Thymus (tissue), 11 donors: ENCODE results near the gene MAP3K3. TPM values are rescaled to one million over a fixed set of nuclear protein-coding genes. Genes with fewer than 3 reads are reported as not detected.

ENCODE experiments used
- DNase-seq, 9 donors: peaks; one replicate each; pipeline ENCODE4 v3.0.0-alpha.2; 2013; ENCODE audit warnings: low spot score in 9 of 9, low read depth in 6 of 9, missing footprints in 1 of 9
- H3K27ac ChIP-seq, 2 donors: one replicate each; pipeline ENCODE4 v1.5.1; 2013; ENCODE audit warnings: control low read depth in 1 of 2, low read depth in 1 of 2, low read length in 1 of 2, mild to moderate bottlenecking in 1 of 2, moderate library complexity in 1 of 2
- H3K27me3 ChIP-seq, 2 donors: one replicate each; pipeline ENCODE4 v1.5.1; 2013; ENCODE audit warnings: low read length in 1 of 2; ENCODE audit not compliant: control insufficient read depth in 2 of 2, insufficient read depth in 1 of 2
- H3K36me3 ChIP-seq, 2 donors: one replicate each; pipeline ENCODE4 v1.5.1; 2013; ENCODE audit warnings: low read length in 1 of 2, mild to moderate bottlenecking in 1 of 2, moderate library complexity in 1 of 2; ENCODE audit not compliant: control insufficient read depth in 2 of 2, insufficient read depth in 2 of 2
- H3K4me1 ChIP-seq, 2 donors: one replicate each; pipeline ENCODE4 v1.5.1; 2013; ENCODE audit warnings: low read length in 2 of 2; ENCODE audit not compliant: control insufficient read depth in 2 of 2, insufficient read depth in 2 of 2
- H3K4me3 ChIP-seq, 2 donors: one replicate each; pipeline ENCODE4 v1.5.1; 2013; ENCODE audit warnings: low read length in 2 of 2, control low read depth in 1 of 2, mild to moderate bottlenecking in 1 of 2
- H3K9me3 ChIP-seq, 2 donors: one replicate each; pipeline ENCODE4 v1.5.1; 2013; ENCODE audit warnings: low read length in 1 of 2, mild to moderate bottlenecking in 1 of 2; ENCODE audit not compliant: control insufficient read depth in 2 of 2, insufficient read depth in 1 of 2
- WGBS: extraction: QIAGEN DNeasy Blood & Tissue Kit; methylation state at CpG from one replicate; pipeline ENCODE4 v1.1.7; 2013; 5-methylcytosine and 5-hydroxymethylcytosine counted together
- polyA plus RNA-seq: library from polyadenylated mRNA; stranded (reverse); fragments of 200-250 nt; gene quantifications from one replicate; pipeline ENCODE4 v1.2.3, GENCODE V29; 2013
- total RNA-seq: library from RNA; stranded (reverse); fragments of 120-200 nt; gene quantifications from one replicate; pipeline ENCODE4 v1.2.4, GENCODE V29; 2013
- donor health status: healthy.

The MAP3K3 gene
- total and polyA plus RNA-seq, 2 donors, result 15.5 to 21.0 TPM

DNA sequence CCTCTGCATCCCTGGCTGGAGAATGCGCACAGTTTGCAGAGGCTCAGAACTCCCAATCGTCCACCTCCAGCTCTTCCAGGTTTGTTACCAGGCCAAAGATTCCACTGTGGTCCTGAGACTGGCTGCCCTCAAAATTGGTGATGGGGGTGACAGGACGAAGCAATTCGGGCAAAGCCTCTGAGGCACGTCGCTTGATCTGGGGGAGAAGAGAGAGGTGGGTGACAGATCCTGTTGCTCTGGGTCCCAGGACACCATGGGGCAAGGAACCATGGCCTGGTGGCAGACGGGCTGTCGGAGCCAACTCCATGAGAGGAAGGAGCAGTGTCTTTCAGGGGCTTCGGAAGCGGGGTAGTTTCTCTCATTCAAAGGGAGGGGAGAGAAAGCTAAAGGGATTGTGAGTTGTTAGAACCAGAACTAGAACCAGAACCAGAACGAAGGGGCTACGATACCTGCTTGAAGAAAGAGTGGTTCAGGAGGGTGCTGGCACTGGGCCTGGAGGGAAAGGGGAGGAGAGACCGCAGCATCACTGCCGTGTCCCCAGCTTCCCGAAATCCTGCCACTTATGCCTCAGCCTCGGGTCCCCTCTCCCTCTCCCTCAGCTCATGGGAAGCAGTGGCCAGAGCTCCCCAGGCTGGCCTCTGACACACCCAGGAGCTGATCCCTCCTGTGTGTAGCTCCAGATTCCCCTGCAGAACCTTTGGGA is 81.5 kb downstream of the MAP3K3 start:
- Histone ChIP-seq H3K4me1 (peaks cover 29 to 59% of the 10 kb centered on the region in 2 donors), H3K27me3 (no peaks in the 10 kb centered on the region), H3K9me3 (peaks cover 0 to 13% of the 10 kb centered on the region in 2 donors), H3K36me3 (peaks cover 35 to 52% of the 10 kb centered on the region in 2 donors), H3K4me3 (no peak overlapping the region), H3K27ac (no peak overlapping the region)
- 94% methylated on average over 16 of the region's 16 CpGs for WGBS
- DNase-seq, result no peak

DNA sequence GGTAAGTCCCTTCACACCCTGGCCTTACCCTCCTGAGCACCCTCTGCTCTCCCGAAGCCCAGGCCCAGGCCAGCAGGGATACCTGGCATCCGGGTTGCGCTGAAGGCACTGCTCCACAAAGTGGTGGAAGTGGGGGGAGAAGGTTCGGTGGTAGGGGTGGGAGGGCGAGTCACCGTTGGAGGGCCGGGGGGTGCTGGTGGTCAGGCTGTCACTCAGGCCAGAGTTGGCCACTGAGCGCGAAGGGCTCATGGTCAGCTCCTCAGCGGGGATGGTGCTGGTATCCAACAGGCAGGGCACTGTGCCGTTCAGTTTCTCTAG is 82.0 kb downstream of the MAP3K3 start:
- Histone ChIP-seq H3K4me1 (peaks cover 29 to 55% of the 10 kb centered on the region in 2 donors), H3K27ac (no peak overlapping the region), H3K4me3 (no peak overlapping the region), H3K9me3 (peaks cover 0 to 13% of the 10 kb centered on the region in 2 donors), H3K27me3 (no peaks in the 10 kb centered on the region), H3K36me3 (peaks cover 34 to 53% of the 10 kb centered on the region in 2 donors)
- WGBS, result 97% methylated on average over 11 of the region's 11 CpGs
- no peak for DNase-seq

DNA sequence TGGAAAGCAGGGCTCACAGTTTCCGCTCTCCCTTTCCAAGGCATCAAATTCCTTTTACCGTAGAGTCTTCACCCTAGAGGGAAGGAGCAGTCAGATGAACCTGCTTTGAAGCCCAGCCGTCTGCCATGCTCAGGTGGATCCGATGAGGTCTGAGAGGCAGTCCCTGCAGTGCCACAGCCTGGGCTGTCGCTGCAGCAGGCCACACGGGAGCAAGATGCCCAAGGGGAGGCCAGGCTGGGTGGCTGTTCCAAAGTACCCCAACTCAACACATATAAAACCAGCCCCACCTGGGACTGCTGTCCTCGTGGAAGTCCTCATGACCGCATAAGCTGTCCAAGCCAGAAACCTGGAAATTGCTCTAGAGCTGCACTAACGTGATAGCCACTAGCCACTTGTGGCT is 82.6 kb downstream of the MAP3K3 start:
- DNase-seq, result no peak
- peaks cover 34 to 58% of the 10 kb centered on the region in 2 donors for H3K36me3 ChIP-seq
- peak overlapping the region; percentile 10 to 71 for H3K27ac ChIP-seq
- H3K27me3 ChIP-seq, result no peaks in the 10 kb centered on the region
- peaks cover 0 to 13% of the 10 kb centered on the region in 2 donors for H3K9me3 ChIP-seq
- WGBS, result 96% methylated on average over 9 of the region's 9 CpGs
- H3K4me1 ChIP-seq, result peaks cover 29 to 55% of the 10 kb centered on the region in 2 donors
- H3K4me3 ChIP-seq, result no peak overlapping the region

DNA sequence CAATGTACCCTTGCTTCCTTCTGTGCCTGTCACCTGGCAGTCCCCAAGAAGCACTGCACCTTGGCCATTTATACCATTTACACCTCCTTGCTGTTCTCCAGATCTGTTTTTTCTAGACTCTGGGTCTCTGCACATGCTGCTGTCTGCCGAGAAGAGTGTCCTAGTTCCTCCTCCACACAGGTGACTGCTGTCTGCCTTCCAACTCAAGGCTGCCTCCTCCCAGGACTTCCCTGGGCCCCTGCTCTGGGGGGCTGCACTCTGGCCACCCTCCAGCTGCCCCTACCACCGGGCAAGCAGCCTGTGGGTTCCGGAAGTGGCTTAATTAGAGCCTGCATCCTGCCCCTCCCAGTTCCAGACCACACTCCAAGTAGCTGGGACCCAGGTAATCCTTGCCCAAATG is 83.4 kb downstream of the MAP3K3 start:
- Histone ChIP-seq H3K4me1 (peaks cover 28 to 55% of the 10 kb centered on the region in 2 donors), H3K9me3 (peaks cover 0 to 13% of the 10 kb centered on the region in 2 donors), H3K4me3 (no peak overlapping the region), H3K27ac (peak overlapping the region; percentile 66 to 71), H3K36me3 (peaks cover 34 to 66% of the 10 kb centered on the region in 2 donors), H3K27me3 (no peaks in the 10 kb centered on the region)
- 36% methylated on average over 3 of the region's 3 CpGs for WGBS
- peak in 1 of 9 donors; percentile 34 for DNase-seq

DNA sequence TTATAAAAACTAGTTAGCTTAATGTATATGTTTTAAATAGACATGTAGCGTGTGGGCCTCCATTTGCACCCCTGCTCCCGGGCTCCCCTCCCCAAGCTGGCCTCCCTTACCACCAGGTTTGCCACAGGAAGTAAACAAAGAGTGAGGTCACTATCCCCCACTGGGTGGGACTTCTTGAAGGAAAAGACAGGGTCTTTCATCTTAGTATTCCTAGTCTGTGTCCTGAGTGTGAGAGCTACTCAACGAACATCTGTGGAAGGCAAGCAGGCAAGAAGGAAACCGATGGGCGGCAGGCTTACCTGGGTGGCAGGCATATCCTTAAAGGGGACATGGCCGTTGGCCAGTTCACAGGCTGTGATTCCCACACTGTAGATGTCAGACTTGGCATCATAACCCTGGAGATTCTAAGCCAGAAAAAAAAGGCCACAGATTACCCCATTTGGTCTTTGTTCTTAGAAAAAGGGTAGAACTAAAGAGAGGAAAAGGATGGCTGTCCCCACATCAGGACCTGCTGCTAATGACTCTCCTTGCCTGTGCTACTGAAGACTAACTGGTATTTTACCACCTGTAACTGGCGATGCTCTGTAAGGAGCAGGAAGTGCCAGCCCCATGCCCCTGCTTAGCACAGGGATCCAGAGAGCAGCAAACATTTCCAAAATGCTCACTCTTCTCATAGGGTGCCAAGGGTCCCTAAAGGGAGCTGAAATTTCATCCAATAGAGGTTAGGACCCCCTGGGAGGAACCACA is 84.3 kb downstream of the MAP3K3 start:
- DNase-seq, result peak in 1 of 9 donors; percentile 38

DNA sequence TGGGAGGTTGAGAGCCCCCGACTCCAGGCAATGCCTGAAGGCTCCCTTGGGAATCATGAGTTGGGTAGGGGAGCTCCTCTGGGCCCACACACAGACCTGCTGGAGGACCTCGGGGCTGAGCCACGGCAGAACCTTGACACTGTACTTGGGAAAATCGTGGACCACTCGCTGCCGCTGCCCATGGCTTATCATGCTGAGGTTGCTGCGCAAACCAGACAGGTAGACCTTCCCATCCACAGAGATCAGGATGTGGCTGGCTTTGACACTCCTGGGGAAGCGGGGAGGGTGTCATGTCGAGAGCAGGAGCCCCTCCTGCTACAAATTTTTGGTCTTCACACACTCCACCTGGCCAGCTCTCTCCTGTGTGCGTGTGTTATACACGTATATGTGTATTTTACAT is 84.9 kb downstream of the MAP3K3 start:
- 93% methylated on average over 11 of the region's 11 CpGs for WGBS
- H3K36me3 ChIP-seq, result peaks cover 40 to 73% of the 10 kb centered on the region in 2 donors

More for the DNA sequence above, 84.3 kb downstream of the MAP3K3 start:
- Histone ChIP-seq H3K4me1 (peaks cover 19 to 46% of the 10 kb centered on the region in 2 donors), H3K36me3 (peaks cover 34 to 67% of the 10 kb centered on the region in 2 donors), H3K27ac (peak overlapping the region in 1 of 2 donors; percentile 54), H3K4me3 (no peak overlapping the region), H3K27me3 (no peaks in the 10 kb centered on the region), H3K9me3 (peaks cover 0 to 5% of the 10 kb centered on the region in 2 donors)
- 68% methylated on average over 7 of the region's 7 CpGs for WGBS

DNA sequence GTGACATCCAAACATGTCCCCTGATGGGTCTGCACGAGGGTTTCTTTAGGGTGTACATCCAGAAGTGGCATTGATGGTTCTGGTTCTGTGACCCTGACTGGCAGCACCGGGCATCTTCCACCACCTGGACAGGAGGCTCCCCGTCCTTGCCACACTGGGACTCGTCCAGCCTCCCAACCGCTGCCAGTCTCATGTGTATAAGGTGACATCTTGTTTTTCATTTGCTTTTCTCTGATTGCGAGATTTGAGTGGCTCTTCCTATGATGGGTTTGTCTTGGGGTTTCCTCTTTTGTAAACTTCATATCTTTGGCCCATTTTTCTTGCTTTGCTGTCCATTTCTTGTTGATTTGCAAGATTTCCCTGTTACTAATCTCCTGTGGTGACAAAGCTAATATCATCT is 86.9 kb downstream of the MAP3K3 start:
- no peak overlapping the region for H3K4me3 ChIP-seq
- no peak for DNase-seq
- peaks cover 0 to 3% of the 10 kb centered on the region in 2 donors for H3K9me3 ChIP-seq
- peaks cover 34 to 67% of the 10 kb centered on the region in 2 donors for H3K36me3 ChIP-seq
- peaks cover 12 to 26% of the 10 kb centered on the region in 2 donors for H3K4me1 ChIP-seq
- no peaks in the 10 kb centered on the region for H3K27me3 ChIP-seq
- 97% methylated on average over 6 of the region's 6 CpGs for WGBS
- no peak overlapping the region for H3K27ac ChIP-seq

More for the DNA sequence above, 84.9 kb downstream of the MAP3K3 start:
- peaks cover 15 to 40% of the 10 kb centered on the region in 2 donors for H3K4me1 ChIP-seq
- no peaks in the 10 kb centered on the region for H3K27me3 ChIP-seq
- no peak for DNase-seq
- H3K9me3 ChIP-seq, result peaks cover 0 to 3% of the 10 kb centered on the region in 2 donors
- H3K27ac ChIP-seq, result peak overlapping the region in 1 of 2 donors; percentile 54
- no peak overlapping the region for H3K4me3 ChIP-seq

DNA sequence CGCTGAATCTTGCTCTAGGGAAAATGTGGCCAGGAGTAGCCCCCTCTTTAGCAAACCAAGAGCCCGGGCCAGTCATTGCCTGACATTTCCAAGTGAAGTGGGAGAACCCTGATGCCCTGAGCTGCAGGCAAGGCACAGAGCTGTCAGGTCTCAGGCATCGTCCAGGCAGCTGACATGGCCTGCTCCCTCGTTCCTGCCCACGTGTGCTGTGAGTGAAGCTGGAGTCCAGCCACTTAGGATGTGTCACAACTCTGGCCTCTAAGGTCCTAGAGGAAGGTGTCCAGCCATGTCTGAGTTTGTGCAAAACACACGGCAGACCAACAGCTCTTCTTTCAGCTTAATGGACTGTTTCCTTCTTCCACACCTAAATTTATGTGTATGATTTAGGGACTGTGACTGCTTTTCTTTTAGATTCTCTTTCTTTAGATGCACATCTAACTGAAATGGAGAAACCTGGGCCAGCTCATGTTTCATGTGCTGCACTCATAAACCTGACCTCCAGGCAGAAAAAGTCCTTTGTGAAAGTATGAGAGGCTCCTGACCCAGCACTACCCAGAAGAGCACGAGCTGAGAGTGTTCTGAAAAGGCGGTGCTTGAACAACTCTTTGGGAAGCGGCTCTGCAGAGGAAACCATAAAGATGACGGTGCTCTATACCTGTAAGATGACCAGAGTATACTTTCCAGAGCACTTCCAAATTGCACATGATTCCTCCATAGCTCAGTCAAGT is 92.5 kb downstream of the MAP3K3 start:
- WGBS, result 96% methylated on average over 10 of the region's 10 CpGs
- Histone ChIP-seq H3K4me3 (no peak overlapping the region), H3K36me3 (peaks cover 13 to 46% of the 10 kb centered on the region in 2 donors), H3K9me3 (no peaks in the 10 kb centered on the region), H3K4me1 (no peaks in the 10 kb centered on the region), H3K27ac (no peak overlapping the region), H3K27me3 (no peaks in the 10 kb centered on the region)
- DNase-seq, result no peak
